Upper lobe of left lung (tissue), 6 donors: Measurements from ENCODE around the gene COG5. TPM values are rescaled to one million over a fixed set of nuclear protein-coding genes. Genes with fewer than 3 reads are reported as not detected.

Source experiments
- ATAC-seq, 2 donors: fragments of 200-7000 bp; cut with Tn5 transposase; one replicate each; pipeline ENCODE4 v1.9.1; 2022; ENCODE audit warnings: mild to moderate bottlenecking in 2 of 2, moderate library complexity in 2 of 2; ENCODE audit not compliant: low FRiP score in 2 of 2
- DNase-seq, 2 donors: peaks; one replicate each; pipeline ENCODE4 v3.0.0-alpha.2; 2019 to 2020
- H3K27ac ChIP-seq, 4 donors: fragments of 200-600 bp; sonication (generic); one replicate each; pipeline ENCODE4 v1.5.1; 2016 to 2019
- H3K27me3 ChIP-seq, 4 donors: fragments of 200-600 bp; sonication (generic); one replicate each; pipeline ENCODE4 v1.5.1; 2017 to 2019
- H3K36me3 ChIP-seq, 4 donors: fragments of 200-600 bp; sonication (generic); one replicate each; pipeline ENCODE4 v1.5.1; 2016 to 2019
- H3K4me1 ChIP-seq, 4 donors: fragments of 200-600 bp; sonication (generic); one replicate each; pipeline ENCODE4 v1.5.1; 2018 to 2019
- H3K4me3 ChIP-seq, 4 donors: fragments of 200-600 bp; sonication (generic); one replicate each; pipeline ENCODE4 v1.5.1; 2017 to 2019; ENCODE audit warnings: mild to moderate bottlenecking in 2 of 4, moderate library complexity in 1 of 4
- H3K9me3 ChIP-seq, 4 donors: fragments of 200-600 bp; sonication (generic); one replicate each; pipeline ENCODE4 v1.5.1; 2018 to 2019
- EP300 ChIP-seq, 4 donors: sonication (generic); formaldehyde crosslinking; IDR thresholded peaks; one replicate each; pipeline ENCODE4 v1.5.1; 2017; ENCODE audit warnings: antibody characterized with exemption in 4 of 4, control low read depth in 2 of 4
- POLR2A ChIP-seq, 4 donors: fragments of 450-650 bp; IDR thresholded peaks; one replicate each; pipeline ENCODE4 v1.5.1; 2016 to 2017; ENCODE audit warnings: antibody characterized with exemption in 4 of 4, mild to moderate bottlenecking in 2 of 4
- POLR2AphosphoS5 ChIP-seq, 2 donors: sonication (generic); formaldehyde crosslinking; IDR thresholded peaks; one replicate each; pipeline ENCODE4 v1.5.1; 2017; ENCODE audit warnings: antibody characterized with exemption in 2 of 2
- WGBS, 2 donors: methylation state at CpG; one replicate each; pipeline ENCODE4 v1.1.5; 2017 to 2018; 5-methylcytosine and 5-hydroxymethylcytosine counted together
- total RNA-seq, 6 donors: library from RNA; depleted of rRNA in 4 of 6; stranded (reverse); fragments of >200 nt in 4 of 6; gene quantifications; one replicate each; pipeline versions ENCODE4 v1.1.0 to v1.2.1, GENCODE V29; 2016 to 2021
- TF ChIP-seq, protein P1 (sequence below), 6 experiments: fragments of 450-650 bp in 4 of 6; fragments of 200-600 bp in 2 of 6; sonication (generic) in 2 of 6; IDR thresholded peaks; one replicate each; pipeline ENCODE4 v1.5.1; 2016 to 2019; ENCODE audit warnings: antibody characterized with exemption in 6 of 6
- donor health status: DM: no; HTN: no; CAD: no; lungs with moderate emphysema.
- donor health status: DM: no; HTN: yes; CAD: no; lungs with severe emphysema.

Gene COG5
- total RNA-seq, 6 donors from 2014 or later: 31.6 to 88.0 (median 50.5) TPM

- H3K9me3 ChIP-seq: no peaks in the 10 kb centered on the region
- H3K4me1 ChIP-seq: no peaks in the 10 kb centered on the region
- TF ChIP-seq POLR2AphosphoS5 (IDR thresholded peaks at IDR 0.05) (no peak), POLR2A (IDR thresholded peaks at IDR 0.05) (no peak), EP300 (IDR thresholded peaks at IDR 0.05) (no peak)
- TF ChIP-seq, protein P1, sequence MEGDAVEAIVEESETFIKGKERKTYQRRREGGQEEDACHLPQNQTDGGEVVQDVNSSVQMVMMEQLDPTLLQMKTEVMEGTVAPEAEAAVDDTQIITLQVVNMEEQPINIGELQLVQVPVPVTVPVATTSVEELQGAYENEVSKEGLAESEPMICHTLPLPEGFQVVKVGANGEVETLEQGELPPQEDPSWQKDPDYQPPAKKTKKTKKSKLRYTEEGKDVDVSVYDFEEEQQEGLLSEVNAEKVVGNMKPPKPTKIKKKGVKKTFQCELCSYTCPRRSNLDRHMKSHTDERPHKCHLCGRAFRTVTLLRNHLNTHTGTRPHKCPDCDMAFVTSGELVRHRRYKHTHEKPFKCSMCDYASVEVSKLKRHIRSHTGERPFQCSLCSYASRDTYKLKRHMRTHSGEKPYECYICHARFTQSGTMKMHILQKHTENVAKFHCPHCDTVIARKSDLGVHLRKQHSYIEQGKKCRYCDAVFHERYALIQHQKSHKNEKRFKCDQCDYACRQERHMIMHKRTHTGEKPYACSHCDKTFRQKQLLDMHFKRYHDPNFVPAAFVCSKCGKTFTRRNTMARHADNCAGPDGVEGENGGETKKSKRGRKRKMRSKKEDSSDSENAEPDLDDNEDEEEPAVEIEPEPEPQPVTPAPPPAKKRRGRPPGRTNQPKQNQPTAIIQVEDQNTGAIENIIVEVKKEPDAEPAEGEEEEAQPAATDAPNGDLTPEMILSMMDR (IDR thresholded peaks at IDR 0.05): no peak
- no peaks in the 10 kb centered on the region for H3K27me3 ChIP-seq
- ATAC-seq (no peak), DNase-seq (no peak)
- H3K27ac ChIP-seq: no peak overlapping the region
- no peaks in the 10 kb centered on the region for H3K36me3 ChIP-seq
- 87 to 88% methylated on average over 2 of the region's 2 CpGs for WGBS, 2 donors
- no peak overlapping the region for H3K4me3 ChIP-seq
Observed at GRCh38 chr7:107219563-107220244, 344.0 kb downstream of the COG5 start.

- no peak for ATAC-seq
- DNase-seq: no peak
- no peaks in the 10 kb centered on the region for H3K4me1 ChIP-seq
- no peak overlapping the region for H3K27ac ChIP-seq
- no peaks in the 10 kb centered on the region for H3K27me3 ChIP-seq
- peaks cover 0 to 13% (median 7%) of the 10 kb centered on the region in 4 donors for H3K36me3 ChIP-seq
- H3K4me3 ChIP-seq: no peak overlapping the region
- TF ChIP-seq EP300 (IDR thresholded peaks at IDR 0.05): no peak
- TF ChIP-seq POLR2A (IDR thresholded peaks at IDR 0.05): no peak
- TF ChIP-seq, protein P1 (IDR thresholded peaks at IDR 0.05): no peak
- TF ChIP-seq POLR2AphosphoS5 (IDR thresholded peaks at IDR 0.05): no peak
- H3K9me3 ChIP-seq: no peaks in the 10 kb centered on the region
Observed at GRCh38 chr7:107213945-107214344, 349.8 kb downstream of the COG5 start.

DNA sequence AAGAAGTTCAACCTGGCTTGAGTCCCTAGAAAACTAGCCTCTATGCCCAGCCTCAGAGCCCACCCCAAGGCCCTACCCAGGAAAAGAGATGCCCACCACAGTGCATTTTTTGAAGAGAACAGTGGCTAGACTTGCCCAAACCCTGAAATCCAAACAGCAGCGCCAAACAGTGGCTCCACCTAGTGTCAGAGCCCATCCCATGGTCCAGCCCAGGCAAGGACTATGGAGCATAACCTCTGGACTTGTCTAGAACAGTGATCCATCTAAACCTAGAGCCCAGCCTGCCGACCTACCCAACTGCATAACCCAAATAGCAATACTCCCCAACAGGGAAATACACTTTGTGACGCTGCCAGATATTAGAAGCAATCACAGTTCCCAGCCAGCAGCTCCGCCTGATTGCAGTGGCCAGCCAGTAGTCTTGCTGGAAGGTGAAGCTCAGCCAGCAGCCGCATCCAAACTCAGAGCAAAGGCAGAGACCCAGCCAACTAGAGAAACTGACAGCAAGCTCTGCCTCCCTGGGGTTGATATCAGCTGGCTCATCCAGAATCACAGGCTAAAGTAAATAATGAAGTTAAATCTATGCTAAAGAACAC is 350.4 kb downstream of the COG5 start:
- no peaks in the 10 kb centered on the region for H3K9me3 ChIP-seq
- H3K36me3 ChIP-seq: peaks cover 0 to 17% (median 7%) of the 10 kb centered on the region in 4 donors
- no peak overlapping the region for H3K4me3 ChIP-seq
- TF ChIP-seq POLR2A (IDR thresholded peaks at IDR 0.05) (no peak), EP300 (IDR thresholded peaks at IDR 0.05) (no peak), POLR2AphosphoS5 (IDR thresholded peaks at IDR 0.05) (no peak)
- TF ChIP-seq, protein P1 (IDR thresholded peaks at IDR 0.05): no peak
- whole genome bisulfite sequencing, 2 donors: 92 to 100% methylated on average over 4 to 5 of the region's 5 CpGs
- H3K4me1 ChIP-seq: no peaks in the 10 kb centered on the region
- no peak overlapping the region for H3K27ac ChIP-seq
- H3K27me3 ChIP-seq: no peaks in the 10 kb centered on the region
- DNase-seq: no peak
- ATAC-seq: peak; percentile 34 to 43

GRCh38 chr7:107212725-107213124 is 351.0 kb downstream of the COG5 start:
- 67 to 85% methylated on average over 2 of the region's 2 CpGs for WGBS, 2 donors
- TF ChIP-seq, protein P1 (IDR thresholded peaks at IDR 0.05): no peak
- TF ChIP-seq POLR2A (IDR thresholded peaks at IDR 0.05): no peak
- no peak for TF ChIP-seq EP300 (IDR thresholded peaks at IDR 0.05)
- TF ChIP-seq POLR2AphosphoS5 (IDR thresholded peaks at IDR 0.05): no peak
- no peak for ATAC-seq

More at GRCh38 chr7:107212725-107213124, 351.0 kb downstream of the COG5 start:
- no peak overlapping the region for H3K4me3 ChIP-seq
- no peaks in the 10 kb centered on the region for H3K27me3 ChIP-seq
- H3K36me3 ChIP-seq: peaks cover 0 to 17% (median 7%) of the 10 kb centered on the region in 4 donors
- no peaks in the 10 kb centered on the region for H3K9me3 ChIP-seq
- H3K27ac ChIP-seq: no peak overlapping the region
- peaks cover 0 to 4% (median 3%) of the 10 kb centered on the region in 4 donors for H3K4me1 ChIP-seq
- no peak for DNase-seq
